Left lung (tissue), 10 donors: ENCODE data around the gene FRMD5. TPM values are rescaled to one million over a fixed set of nuclear protein-coding genes. Genes with fewer than 3 reads are reported as not detected.

Experiments
- ATAC-seq: fragments of 200-7000 bp; cut with Tn5 transposase; one replicate; pipeline ENCODE4 v1.9.1; 2020; ENCODE audit warnings: moderate library complexity
- DNase-seq, 4 donors: peaks; one replicate each; pipeline ENCODE4 v3.0.0-alpha.2; 2013 to 2020
- H3K27ac ChIP-seq, 2 donors: fragments of 200-600 bp; sonication (generic) in 1 of 2; one replicate each; pipeline versions ENCODE4 v1.5.0 to v1.8.0; 2020 to 2021
- H3K27me3 ChIP-seq, 2 donors: fragments of 200-600 bp; sonication (generic) in 1 of 2; one replicate each; pipeline versions ENCODE4 v1.5.0 to v1.8.0; 2020 to 2021
- H3K36me3 ChIP-seq, 2 donors: fragments of 200-600 bp; sonication (generic) in 1 of 2; one replicate each; pipeline versions ENCODE4 v1.5.0 to v1.8.0; 2020 to 2021
- H3K4me1 ChIP-seq, 2 donors: fragments of 200-600 bp; one replicate each; pipeline ENCODE4 v1.8.0; 2021
- H3K4me3 ChIP-seq, 2 donors: fragments of 200-600 bp; sonication (generic) in 1 of 2; one replicate each; pipeline versions ENCODE4 v1.5.0 to v1.8.0; 2020 to 2021; ENCODE audit warnings: mild to moderate bottlenecking in 1 of 2
- H3K9me3 ChIP-seq, 2 donors: fragments of 200-600 bp; sonication (generic) in 1 of 2; one replicate each; pipeline versions ENCODE4 v1.5.0 to v1.8.0; 2020 to 2021
- intact Hi-C, 2 donors: fragments of 100-400 bp; cut with DNase I; formaldehyde crosslinking; loops; one replicate each; pipeline versions ENCODE4 v1.11.2 to v1.14.2; 2022
- polyA plus RNA-seq, 6 donors: library from polyadenylated mRNA; unstranded; fragments of 120-200 nt; gene quantifications; one replicate each; pipeline ENCODE4 v1.2.1, GENCODE V29; 2013; ENCODE audit not compliant: insufficient read length in 6 of 6
- total RNA-seq, 2 donors: library from RNA; stranded (reverse); fragmentation: NEBNext Ultra II Directional; extraction: Animal tissue kit (Norgen Biotek cat#: 25700); gene quantifications; one replicate each; pipeline ENCODE4 v1.2.1, GENCODE V29; 2021
- TF ChIP-seq, protein P1 (sequence below), 2 donors: fragments of 200-600 bp; sonication (generic) in 1 of 2; IDR thresholded peaks; one replicate each; pipeline versions ENCODE4 v1.5.0 to v1.8.0; 2021; ENCODE audit warnings: antibody characterized with exemption in 2 of 2
- donor health status: DM: no; HTN: yes; CAD: no.
- donor health status: DM: no; HTN: no; CAD: no.

Gene FRMD5
- total and polyA plus RNA-seq, 8 donors: 1.5 to 4.4 (median 2.3) TPM

DNA sequence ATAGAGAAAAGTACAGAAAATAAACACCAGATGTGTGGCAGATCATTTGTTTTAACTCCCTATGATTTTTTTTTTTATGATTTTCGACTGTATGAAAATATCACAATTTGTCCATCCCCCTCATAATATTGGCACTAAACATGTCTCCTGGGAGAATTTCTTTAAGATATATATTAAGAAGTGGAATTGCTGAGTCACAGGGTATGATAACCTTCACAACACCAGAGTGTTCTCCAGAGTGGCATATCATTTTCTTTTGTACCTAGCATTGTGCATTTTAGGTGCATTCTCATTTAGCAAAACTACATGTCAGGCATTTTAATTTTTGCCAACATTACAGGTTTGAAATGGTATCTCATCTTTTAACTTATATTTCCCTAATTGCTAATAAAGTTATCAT is 170.9 kb downstream of the FRMD5 start:
- intact Hi-C loops: no loop called here
- ATAC-seq: no peak

GRCh38 chr15:44023176-44023575 is 171.9 kb downstream of the FRMD5 start:
- Histone ChIP-seq H3K36me3 (no peaks in the 10 kb centered on the region), H3K4me3 (no peak overlapping the region), H3K27me3 (no peaks in the 10 kb centered on the region), H3K27ac (no peak overlapping the region), H3K4me1 (no peaks in the 10 kb centered on the region), H3K9me3 (no peaks in the 10 kb centered on the region)
- DNase-seq (no peak), ATAC-seq (no peak)
- intact Hi-C loops: no loop called here
- TF ChIP-seq, protein P1, sequence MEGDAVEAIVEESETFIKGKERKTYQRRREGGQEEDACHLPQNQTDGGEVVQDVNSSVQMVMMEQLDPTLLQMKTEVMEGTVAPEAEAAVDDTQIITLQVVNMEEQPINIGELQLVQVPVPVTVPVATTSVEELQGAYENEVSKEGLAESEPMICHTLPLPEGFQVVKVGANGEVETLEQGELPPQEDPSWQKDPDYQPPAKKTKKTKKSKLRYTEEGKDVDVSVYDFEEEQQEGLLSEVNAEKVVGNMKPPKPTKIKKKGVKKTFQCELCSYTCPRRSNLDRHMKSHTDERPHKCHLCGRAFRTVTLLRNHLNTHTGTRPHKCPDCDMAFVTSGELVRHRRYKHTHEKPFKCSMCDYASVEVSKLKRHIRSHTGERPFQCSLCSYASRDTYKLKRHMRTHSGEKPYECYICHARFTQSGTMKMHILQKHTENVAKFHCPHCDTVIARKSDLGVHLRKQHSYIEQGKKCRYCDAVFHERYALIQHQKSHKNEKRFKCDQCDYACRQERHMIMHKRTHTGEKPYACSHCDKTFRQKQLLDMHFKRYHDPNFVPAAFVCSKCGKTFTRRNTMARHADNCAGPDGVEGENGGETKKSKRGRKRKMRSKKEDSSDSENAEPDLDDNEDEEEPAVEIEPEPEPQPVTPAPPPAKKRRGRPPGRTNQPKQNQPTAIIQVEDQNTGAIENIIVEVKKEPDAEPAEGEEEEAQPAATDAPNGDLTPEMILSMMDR (IDR thresholded peaks at IDR 0.05): no peak

More for the DNA sequence above, 170.9 kb downstream of the FRMD5 start:
- no peak for DNase-seq
- TF ChIP-seq, protein P1 (IDR thresholded peaks at IDR 0.05): no peak
- Histone ChIP-seq H3K4me1 (no peaks in the 10 kb centered on the region), H3K36me3 (no peaks in the 10 kb centered on the region), H3K9me3 (no peaks in the 10 kb centered on the region), H3K4me3 (no peak overlapping the region), H3K27ac (no peak overlapping the region), H3K27me3 (no peaks in the 10 kb centered on the region)

- Histone ChIP-seq H3K4me1 (no peaks in the 10 kb centered on the region), H3K36me3 (no peaks in the 10 kb centered on the region), H3K27ac (no peak overlapping the region), H3K27me3 (no peaks in the 10 kb centered on the region), H3K9me3 (no peaks in the 10 kb centered on the region), H3K4me3 (no peak overlapping the region)
- no peak for ATAC-seq
- intact Hi-C loops: no loop called here
- TF ChIP-seq, protein P1 (IDR thresholded peaks at IDR 0.05): no peak
- no peak for DNase-seq
Observed at GRCh38 chr15:44018151-44018550, 176.9 kb downstream of the FRMD5 start.

- H3K27ac ChIP-seq: no peak overlapping the region
- intact Hi-C loops: no loop called here
- no peaks in the 10 kb centered on the region for H3K9me3 ChIP-seq
- no peaks in the 10 kb centered on the region for H3K27me3 ChIP-seq
- DNase-seq: peak in 2 of 4 donors; percentile 25 to 50
- no peaks in the 10 kb centered on the region for H3K4me1 ChIP-seq
- no peak for ATAC-seq
- H3K4me3 ChIP-seq: no peak overlapping the region
- no peaks in the 10 kb centered on the region for H3K36me3 ChIP-seq
- TF ChIP-seq, protein P1 (IDR thresholded peaks at IDR 0.05): no peak
Observed at GRCh38 chr15:44015545-44016305, 179.3 kb downstream of the FRMD5 start.

- H3K4me3 ChIP-seq: no peak overlapping the region
- H3K27me3 ChIP-seq: no peaks in the 10 kb centered on the region
- H3K36me3 ChIP-seq: no peaks in the 10 kb centered on the region
- DNase-seq (no peak), ATAC-seq (no peak)
- intact Hi-C loops: no loop called here
- H3K27ac ChIP-seq: no peak overlapping the region
- TF ChIP-seq, protein P1 (IDR thresholded peaks at IDR 0.05): no peak
- no peaks in the 10 kb centered on the region for H3K4me1 ChIP-seq
- H3K9me3 ChIP-seq: no peaks in the 10 kb centered on the region
Observed at GRCh38 chr15:44011238-44011854, 183.7 kb downstream of the FRMD5 start.
